SH-SY5Y (cell line): ENCODE data around the gene ZNF140.

Source experiments
- GATA2 ChIP-seq: IDR thresholded peaks from 2 replicates; pipeline ENCODE4 v1.6.1; 2011; ENCODE audit warnings: mild to moderate bottlenecking, low read depth, low read length
- GATA3 ChIP-seq: IDR thresholded peaks from 2 replicates; pipeline ENCODE4 v1.6.1; 2011; ENCODE audit warnings: low read depth, mild to moderate bottlenecking, low read length, moderate library complexity

DNA sequence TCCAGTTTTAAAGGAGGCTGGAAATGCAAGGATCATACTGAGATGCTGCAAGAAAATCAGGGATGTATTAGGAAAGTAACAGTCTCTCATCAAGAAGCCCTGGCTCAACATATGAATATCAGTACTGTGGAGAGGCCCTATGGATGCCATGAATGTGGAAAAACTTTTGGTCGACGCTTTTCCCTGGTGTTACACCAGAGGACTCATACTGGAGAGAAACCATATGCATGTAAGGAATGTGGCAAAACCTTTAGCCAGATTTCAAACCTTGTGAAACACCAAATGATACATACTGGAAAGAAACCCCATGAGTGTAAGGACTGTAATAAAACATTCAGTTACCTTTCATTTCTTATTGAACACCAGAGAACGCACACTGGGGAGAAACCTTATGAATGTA is 24.9 kb downstream of the ZNF140 start:
- TF ChIP-seq GATA2 (no peak), GATA3 (no peak)
